OCI-LY7 (cell line): Measurements from ENCODE around the gene TMEM238L. TPM values are rescaled to one million over a fixed set of nuclear protein-coding genes. Genes with fewer than 3 reads are reported as not detected.

ENCODE experiments used
- BruUV-seq: library from RNA; stranded (reverse); fragments of 400-500 nt; replicated peaks from 2 replicates; lab custom pipeline; 2021; lab: Mats Ljungman, UMichigan
- CTCF ChIA-PET: fragments of 300-600 bp; sonication (Branson Sonifier 250); formaldehyde crosslinking; loops from one replicate; lab custom pipeline; 2022; ENCODE audit warnings: antibody characterized with exemption; ENCODE audit not compliant: unreplicated experiment; lab: Charles Lee
- POLR2A ChIA-PET: fragments of 300-600 bp; sonication (Branson Sonifier 250); formaldehyde crosslinking; loops from one replicate; lab custom pipeline; 2022; ENCODE audit warnings: antibody characterized with exemption; lab: Charles Lee
- DNase-seq: peaks from one replicate; pipeline ENCODE4 v3.0.0-alpha.2; 2015; ENCODE audit warnings: low spot score
- H2AFZ ChIP-seq: fragments of 200-600 bp; sonication (generic), shearing (Covaris generic); 2 replicates; pipeline ENCODE4 v1.6.1; 2014; ENCODE audit warnings: mild to moderate bottlenecking, antibody characterized with exemption, low read length, moderate library complexity
- H3K27ac ChIP-seq: fragments of 200-600 bp; sonication (generic); 2 replicates; pipeline ENCODE4 v1.5.1; 2014; ENCODE audit warnings: mixed run types, low read depth, mild to moderate bottlenecking, moderate library complexity, low read length, inconsistent platforms; ENCODE audit not compliant: poor library complexity, severe bottlenecking
- H3K36me3 ChIP-seq: fragments of 200-600 bp; sonication (generic); 2 replicates; pipeline ENCODE4 v1.6.1; 2014; ENCODE audit warnings: mild to moderate bottlenecking, antibody characterized with exemption, low read length, moderate library complexity, mixed read lengths; ENCODE audit not compliant: insufficient read depth
- H3K4me1 ChIP-seq: fragments of 200-600 bp; sonication (generic); 2 replicates; pipeline ENCODE4 v1.5.1; 2014; ENCODE audit warnings: mild to moderate bottlenecking, low read length; ENCODE audit not compliant: insufficient read depth, poor library complexity, severe bottlenecking
- H3K4me2 ChIP-seq: fragments of 200-600 bp; sonication (generic); 2 replicates; pipeline ENCODE4 v1.6.1; 2014; ENCODE audit warnings: mild to moderate bottlenecking, low read length
- H3K4me3 ChIP-seq: fragments of 200-600 bp; sonication (generic); 2 replicates; pipeline ENCODE4 v1.5.1; 2014; ENCODE audit warnings: mild to moderate bottlenecking, low read depth, low read length; ENCODE audit not compliant: poor library complexity, severe bottlenecking
- H3K79me2 ChIP-seq: fragments of 200-600 bp; sonication (generic); 2 replicates; pipeline ENCODE4 v1.6.1; 2016; ENCODE audit warnings: low read depth, mild to moderate bottlenecking, low read length, moderate library complexity, mixed read lengths; ENCODE audit not compliant: insufficient read depth
- H3K9me2 ChIP-seq: fragments of 200-600 bp; sonication (generic); 2 replicates; pipeline ENCODE4 v1.6.1; 2016; ENCODE audit warnings: mild to moderate bottlenecking, low read length, mixed read lengths; ENCODE audit not compliant: insufficient read depth
- H3K9me3 ChIP-seq: fragments of 200-600 bp; sonication (generic); 2 replicates; pipeline ENCODE4 v1.6.1; 2014; ENCODE audit warnings: mild to moderate bottlenecking, mixed run types, low read length, mixed read lengths
- H4K20me1 ChIP-seq: fragments of 200-600 bp; sonication (generic); 2 replicates; pipeline ENCODE4 v1.6.1; 2014; ENCODE audit warnings: mild to moderate bottlenecking, antibody characterized with exemption, low read length, moderate library complexity, mixed read lengths; ENCODE audit not compliant: insufficient read depth
- EZH2phosphoT487 ChIP-seq: fragments of 200-600 bp; sonication (generic); IDR thresholded peaks from 2 replicates; pipeline ENCODE4 v1.6.1; 2018; ENCODE audit warnings: low read depth, borderline replicate concordance, mild to moderate bottlenecking, mixed run types, antibody characterized with exemption, low read length, moderate library complexity, mixed read lengths
- intact Hi-C: fragments of 100-400 bp; cut with micrococcal nuclease; formaldehyde crosslinking; loops from one replicate; pipeline ENCODE4 v1.10.0; 2022; ENCODE audit not compliant: unreplicated experiment
- total RNA-seq, 2 experiments: library from RNA; depleted of rRNA in 1 of 2; stranded (reverse); fragments of >200 nt in 1 of 2; shearing (Covaris generic) in 1 of 2; gene quantifications; 2 replicates each; pipeline ENCODE4 v1.2.3, GENCODE V29; 2014 to 2022
- TF ChIP-seq, protein P1 (sequence below): fragments of 200-600 bp; sonication (generic); conservative IDR thresholded peaks from 2 replicates; pipeline ENCODE4 v1.5.1; 2014; ENCODE audit warnings: mild to moderate bottlenecking, antibody characterized with exemption, low read length, moderate library complexity, mixed read lengths

The TMEM238L gene
- total RNA-seq, 2 experiments from 2014 or later = not detected

DNA sequence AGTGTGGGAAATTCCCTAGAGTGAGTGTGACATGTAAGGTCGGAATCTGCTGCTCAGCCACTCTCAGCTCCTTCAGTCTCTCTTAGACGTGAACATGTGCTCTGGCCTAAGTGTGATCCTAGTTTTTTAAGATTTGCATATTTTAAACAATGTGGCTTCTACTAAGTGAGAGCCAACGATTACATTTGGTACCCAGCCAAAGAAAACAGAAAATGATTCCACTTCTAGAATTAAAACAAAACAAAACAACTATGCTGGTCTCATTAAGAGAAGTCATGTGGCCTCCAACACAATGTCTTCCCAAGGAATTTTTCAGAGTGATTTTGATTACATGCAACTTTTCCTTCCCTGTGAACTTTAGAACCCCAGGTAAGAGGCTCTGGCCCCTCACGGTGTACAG lies 10.1 kb downstream of the TMEM238L start:
- ChIA-PET CTCF (no interaction called here), POLR2A (no interaction called here)
- no peaks in the 10 kb centered on the region for H3K9me2 ChIP-seq
- DNase-seq = no peak
- no peaks in the 10 kb centered on the region for H3K36me3 ChIP-seq
- no peaks in the 10 kb centered on the region for H4K20me1 ChIP-seq
- intact Hi-C loops = no loop called here
- H3K4me1 ChIP-seq = no peaks in the 10 kb centered on the region
- H2AFZ ChIP-seq = no peak overlapping the region
- no peaks in the 10 kb centered on the region for H3K9me3 ChIP-seq
- no peak overlapping the region for H3K27ac ChIP-seq
- BruUV-seq = no TSS peak
- no peak for TF ChIP-seq EZH2phosphoT487
- TF ChIP-seq, protein P1, sequence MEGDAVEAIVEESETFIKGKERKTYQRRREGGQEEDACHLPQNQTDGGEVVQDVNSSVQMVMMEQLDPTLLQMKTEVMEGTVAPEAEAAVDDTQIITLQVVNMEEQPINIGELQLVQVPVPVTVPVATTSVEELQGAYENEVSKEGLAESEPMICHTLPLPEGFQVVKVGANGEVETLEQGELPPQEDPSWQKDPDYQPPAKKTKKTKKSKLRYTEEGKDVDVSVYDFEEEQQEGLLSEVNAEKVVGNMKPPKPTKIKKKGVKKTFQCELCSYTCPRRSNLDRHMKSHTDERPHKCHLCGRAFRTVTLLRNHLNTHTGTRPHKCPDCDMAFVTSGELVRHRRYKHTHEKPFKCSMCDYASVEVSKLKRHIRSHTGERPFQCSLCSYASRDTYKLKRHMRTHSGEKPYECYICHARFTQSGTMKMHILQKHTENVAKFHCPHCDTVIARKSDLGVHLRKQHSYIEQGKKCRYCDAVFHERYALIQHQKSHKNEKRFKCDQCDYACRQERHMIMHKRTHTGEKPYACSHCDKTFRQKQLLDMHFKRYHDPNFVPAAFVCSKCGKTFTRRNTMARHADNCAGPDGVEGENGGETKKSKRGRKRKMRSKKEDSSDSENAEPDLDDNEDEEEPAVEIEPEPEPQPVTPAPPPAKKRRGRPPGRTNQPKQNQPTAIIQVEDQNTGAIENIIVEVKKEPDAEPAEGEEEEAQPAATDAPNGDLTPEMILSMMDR = no peak
- no peak overlapping the region for H3K4me2 ChIP-seq
- no peak overlapping the region for H3K4me3 ChIP-seq
- H3K79me2 ChIP-seq = no peaks in the 10 kb centered on the region

DNA sequence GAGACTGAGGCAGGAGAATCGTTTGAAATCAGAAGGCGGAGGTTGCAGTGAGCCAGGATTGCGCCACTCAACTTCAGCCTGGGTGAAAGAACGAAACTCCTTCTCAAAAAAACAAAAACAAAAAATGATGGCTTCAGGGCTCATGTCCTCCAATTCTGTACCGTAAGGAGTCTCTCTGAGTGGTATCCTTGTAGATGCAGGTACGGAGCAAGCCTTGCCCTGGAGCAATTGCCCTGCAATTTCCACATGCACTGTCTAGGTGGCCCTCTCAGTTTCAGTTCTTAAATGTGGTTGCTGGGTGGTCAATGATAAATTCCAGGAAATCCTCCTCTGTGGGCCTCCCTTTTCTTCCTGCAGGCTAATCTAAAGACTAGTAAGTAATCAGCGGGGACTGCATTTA lies 10.6 kb downstream of the TMEM238L start:
- ChIA-PET CTCF (no interaction called here), POLR2A (no interaction called here)
- Histone ChIP-seq H4K20me1 (no peaks in the 10 kb centered on the region), H3K4me1 (no peaks in the 10 kb centered on the region), H3K79me2 (no peaks in the 10 kb centered on the region), H2AFZ (no peak overlapping the region), H3K9me3 (no peaks in the 10 kb centered on the region), H3K4me3 (no peak overlapping the region), H3K27ac (no peak overlapping the region), H3K4me2 (no peak overlapping the region), H3K9me2 (no peaks in the 10 kb centered on the region), H3K36me3 (no peaks in the 10 kb centered on the region)
- TF ChIP-seq EZH2phosphoT487 = no peak
- TF ChIP-seq, protein P1 = no peak
- intact Hi-C loops = no loop called here
- BruUV-seq = no TSS peak
- DNase-seq = no peak

DNA sequence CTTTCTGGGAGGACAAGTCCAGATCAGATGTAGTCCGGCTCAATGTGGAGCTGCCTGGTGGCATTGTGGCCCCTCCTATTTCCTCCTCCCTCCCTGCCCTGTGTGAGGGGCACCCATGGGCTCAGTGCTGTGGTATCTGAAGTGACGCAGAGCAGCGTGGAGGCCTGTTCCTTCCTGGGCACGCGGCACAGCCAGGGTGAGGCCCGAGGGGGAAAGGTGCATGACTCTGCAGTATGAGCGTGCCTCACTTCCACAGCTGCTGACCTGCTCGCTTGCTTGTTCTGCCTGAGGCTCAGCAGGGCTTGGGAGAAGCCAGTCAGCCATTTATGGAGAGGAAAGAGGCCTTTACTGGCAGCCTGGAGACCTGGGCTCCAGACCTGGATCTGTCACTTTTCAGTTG lies 11.7 kb downstream of the TMEM238L start:
- no peak for TF ChIP-seq EZH2phosphoT487
- TF ChIP-seq, protein P1 = no peak
- CTCF ChIA-PET = no interaction called here
- Histone ChIP-seq H4K20me1 (no peaks in the 10 kb centered on the region), H3K36me3 (no peaks in the 10 kb centered on the region), H2AFZ (no peak overlapping the region), H3K79me2 (no peaks in the 10 kb centered on the region), H3K4me1 (no peaks in the 10 kb centered on the region), H3K4me2 (no peak overlapping the region), H3K9me2 (no peaks in the 10 kb centered on the region), H3K9me3 (no peaks in the 10 kb centered on the region), H3K27ac (no peak overlapping the region), H3K4me3 (no peak overlapping the region)
- BruUV-seq = no TSS peak
- DNase-seq = no peak
- intact Hi-C loops = no loop called here
- POLR2A ChIA-PET = no interaction called here
